ENCODE measurements around the gene GDPD4. TPM values are rescaled to one million over a fixed set of nuclear protein-coding genes. Genes with fewer than 3 reads are reported as not detected.
A peak's percentile ranks its signal among the peaks of the same experiment; 100 is the strongest.

GDPD4 gene
- total RNA-seq, 1 donor from 2014 or later: 10.2 TPM

DNA sequence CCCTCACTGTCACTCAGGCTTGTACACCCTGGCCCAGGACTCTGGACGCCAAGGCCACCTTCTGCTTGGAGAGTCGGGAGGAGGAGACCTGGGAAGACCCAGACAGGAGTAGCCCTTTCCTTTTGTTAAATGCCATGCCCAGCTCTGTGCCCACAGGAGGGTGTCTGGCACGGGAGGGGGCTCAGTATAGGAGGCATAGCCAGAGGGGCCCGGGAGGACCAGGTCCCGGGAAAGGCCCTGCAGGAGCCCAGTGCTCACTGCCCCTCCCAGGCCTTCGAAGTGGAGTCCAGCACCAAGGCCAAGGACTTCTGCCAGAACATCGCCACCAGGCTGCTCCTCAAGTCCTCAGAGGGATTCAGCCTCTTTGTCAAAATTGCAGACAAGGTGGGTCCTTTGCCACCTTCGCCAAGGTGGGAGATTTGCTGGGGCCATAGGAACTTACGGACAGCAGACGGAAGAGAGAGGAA is 94.4 kb downstream of the GDPD4 start:
- DNase-seq (ENCODE audit: low spot score) (no peak), ATAC-seq (no peak)

DNA sequence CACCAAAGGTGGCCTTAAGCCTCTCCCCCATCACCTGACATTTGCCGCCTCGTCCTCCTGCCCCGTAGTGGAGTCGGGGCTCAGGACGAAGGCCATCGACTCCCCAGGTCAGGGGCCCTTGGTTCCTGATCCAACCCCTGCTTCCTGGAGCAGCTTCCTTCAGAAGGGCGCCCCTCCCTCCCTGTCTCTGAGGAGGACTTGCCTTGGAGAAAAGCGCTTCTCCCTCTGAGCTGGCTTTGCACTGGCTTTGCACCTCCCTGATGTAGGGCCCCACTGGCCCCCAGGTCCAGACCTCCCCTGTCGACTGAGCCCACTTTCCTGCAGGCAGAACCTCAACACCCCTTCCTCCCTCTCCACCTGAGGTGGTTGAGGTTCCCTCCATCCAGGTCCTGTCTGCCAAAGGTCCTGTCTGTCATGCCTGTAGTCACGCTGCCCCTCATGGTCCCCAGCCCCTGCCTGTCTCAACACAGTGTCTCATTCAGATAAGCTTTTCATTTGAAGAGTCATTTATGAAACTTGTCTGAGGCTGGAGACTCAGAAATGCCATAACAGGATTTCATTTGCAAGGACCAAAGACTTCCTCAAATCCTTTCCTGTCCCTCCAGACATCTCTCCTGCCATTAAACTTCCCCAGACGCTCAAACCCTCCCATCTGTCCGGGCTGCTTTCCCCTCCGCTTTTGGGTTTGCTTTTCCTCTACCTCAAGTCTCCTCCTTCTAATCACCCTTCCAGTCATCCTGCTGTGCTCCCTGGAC is 95.0 kb downstream of the GDPD4 start:
- no peak for ATAC-seq
- DNase-seq (ENCODE audit: low spot score): no peak

DNA sequence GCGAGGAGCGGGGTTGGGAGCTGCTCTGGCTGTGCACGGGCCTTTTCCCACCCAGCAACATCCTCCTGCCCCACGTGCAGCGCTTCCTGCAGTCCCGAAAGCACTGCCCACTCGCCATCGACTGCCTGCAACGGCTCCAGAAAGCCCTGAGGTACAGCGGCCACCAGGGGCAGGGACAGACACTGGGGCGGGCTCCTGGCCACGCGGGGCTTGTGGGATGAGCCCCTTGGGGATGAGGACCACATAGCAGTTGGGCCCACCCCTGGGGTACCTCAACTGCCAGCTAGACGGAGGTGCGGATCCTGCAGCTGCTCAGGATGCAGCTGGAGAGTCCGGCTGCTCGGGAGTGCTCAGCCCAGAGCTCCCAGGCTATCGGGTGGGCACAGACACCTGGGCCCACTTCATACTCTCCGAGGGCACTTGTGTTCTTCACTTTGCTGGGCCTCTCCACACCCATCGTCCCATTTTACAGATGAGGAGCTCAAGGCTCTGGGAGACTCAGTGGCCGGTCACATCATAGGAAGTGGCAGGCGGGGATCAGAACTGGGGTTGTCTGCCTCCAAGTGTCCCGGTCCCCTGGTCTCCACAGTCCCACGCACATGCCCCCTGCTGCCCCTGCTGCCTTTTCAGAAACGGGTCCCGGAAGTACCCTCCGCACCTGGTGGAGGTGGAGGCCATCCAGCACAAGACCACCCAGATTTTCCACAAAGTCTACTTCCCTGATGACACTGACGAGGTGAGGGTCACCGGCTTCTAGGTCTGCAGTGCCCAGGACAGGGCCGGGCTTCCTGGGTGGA is 95.8 kb downstream of the GDPD4 start:
- ATAC-seq: no peak
- no peak for DNase-seq (ENCODE audit: low spot score)

- ATAC-seq: no peak
- DNase-seq (ENCODE audit: low spot score): no peak
These were observed 96.6 kb downstream of the GDPD4 start for GRCh38 chr11:77204754-77205466.

DNA sequence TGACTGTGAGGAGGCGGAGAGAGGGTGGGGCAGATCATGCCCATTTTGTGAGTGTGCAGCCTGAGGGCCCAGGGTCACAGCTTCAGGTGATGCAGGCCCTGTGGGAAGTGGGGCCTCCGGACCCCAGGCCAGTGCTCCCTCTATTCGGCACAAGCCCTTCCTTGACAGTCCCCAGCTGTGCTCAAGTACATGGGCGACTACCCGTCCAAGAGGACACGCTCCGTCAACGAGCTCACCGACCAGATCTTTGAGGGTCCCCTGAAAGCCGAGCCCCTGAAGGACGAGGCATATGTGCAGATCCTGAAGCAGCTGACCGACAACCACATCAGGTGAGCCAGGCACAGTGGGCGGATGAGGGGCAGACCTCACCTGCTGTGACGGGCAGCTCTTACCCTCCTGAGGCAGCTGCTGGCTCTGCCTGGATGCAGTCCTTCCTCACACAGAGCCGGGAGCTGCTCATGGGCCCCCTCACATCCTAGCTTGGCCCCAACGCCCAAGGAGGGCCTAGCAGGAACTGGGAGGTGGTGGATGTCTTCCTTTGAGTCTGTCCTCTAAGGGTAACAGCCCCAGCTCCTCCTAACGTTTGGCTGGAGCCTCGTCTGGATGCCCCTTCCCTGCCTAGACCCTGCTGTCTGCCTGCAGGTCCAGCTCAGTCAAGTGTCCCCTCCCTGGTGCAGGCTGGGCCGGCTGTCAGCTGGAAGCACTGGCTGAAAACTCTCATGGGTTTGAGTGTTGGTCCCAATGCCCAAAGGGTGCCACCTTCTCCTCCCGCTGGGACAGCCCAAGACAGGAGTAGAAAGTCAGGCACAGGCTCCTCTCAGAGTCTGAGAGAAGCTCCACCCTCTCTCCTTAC is 97.4 kb downstream of the GDPD4 start:
- ATAC-seq (no peak), DNase-seq (ENCODE audit: low spot score) (peak; percentile 37)

DNA sequence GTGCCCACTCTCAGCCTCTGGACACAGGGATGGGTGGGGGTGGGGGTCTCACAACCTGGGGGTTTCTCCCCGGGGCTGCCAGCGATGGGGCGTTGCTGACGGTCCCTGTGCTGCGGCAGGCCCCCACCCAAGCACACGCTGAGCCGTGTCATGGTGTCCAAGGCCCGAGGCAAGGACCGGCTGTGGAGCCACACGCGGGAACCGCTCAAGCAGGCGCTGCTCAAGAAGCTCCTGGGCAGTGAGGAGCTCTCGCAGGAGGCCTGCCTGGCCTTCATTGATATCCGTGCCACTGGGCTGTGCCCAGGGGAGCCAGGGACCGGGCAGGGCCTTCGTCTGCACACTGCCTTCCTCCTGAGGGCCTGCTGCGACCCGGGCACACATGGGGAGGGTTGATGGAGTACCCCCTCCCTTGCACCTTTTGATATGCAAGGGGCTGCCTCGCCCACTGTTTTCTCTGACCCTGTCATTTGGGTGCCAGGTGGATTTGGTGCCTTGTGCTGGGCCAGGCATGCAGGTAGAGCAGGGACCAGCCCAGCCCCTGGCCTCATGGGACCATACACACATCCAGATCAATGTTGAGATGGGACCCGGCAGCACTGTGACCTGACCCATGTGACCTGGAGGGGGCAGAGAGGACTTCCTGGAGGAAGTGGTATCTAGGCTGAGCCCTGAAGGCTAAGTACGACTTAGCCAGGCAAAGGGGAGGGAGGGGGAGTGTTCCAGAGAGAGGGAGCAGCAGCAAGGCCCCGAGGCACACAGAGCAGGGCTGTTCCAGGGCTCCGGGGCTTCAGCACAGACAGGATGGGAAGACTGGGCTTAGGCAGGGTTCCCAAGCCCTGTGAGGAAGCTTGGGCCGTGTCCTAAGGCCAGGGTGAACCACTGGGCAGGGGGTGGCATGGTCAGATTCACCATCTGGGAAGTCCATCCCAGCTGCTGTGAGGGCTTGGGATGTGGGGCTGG is 98.3 kb downstream of the GDPD4 start:
- no peak for ATAC-seq
- no peak for DNase-seq (ENCODE audit: low spot score)

DNA sequence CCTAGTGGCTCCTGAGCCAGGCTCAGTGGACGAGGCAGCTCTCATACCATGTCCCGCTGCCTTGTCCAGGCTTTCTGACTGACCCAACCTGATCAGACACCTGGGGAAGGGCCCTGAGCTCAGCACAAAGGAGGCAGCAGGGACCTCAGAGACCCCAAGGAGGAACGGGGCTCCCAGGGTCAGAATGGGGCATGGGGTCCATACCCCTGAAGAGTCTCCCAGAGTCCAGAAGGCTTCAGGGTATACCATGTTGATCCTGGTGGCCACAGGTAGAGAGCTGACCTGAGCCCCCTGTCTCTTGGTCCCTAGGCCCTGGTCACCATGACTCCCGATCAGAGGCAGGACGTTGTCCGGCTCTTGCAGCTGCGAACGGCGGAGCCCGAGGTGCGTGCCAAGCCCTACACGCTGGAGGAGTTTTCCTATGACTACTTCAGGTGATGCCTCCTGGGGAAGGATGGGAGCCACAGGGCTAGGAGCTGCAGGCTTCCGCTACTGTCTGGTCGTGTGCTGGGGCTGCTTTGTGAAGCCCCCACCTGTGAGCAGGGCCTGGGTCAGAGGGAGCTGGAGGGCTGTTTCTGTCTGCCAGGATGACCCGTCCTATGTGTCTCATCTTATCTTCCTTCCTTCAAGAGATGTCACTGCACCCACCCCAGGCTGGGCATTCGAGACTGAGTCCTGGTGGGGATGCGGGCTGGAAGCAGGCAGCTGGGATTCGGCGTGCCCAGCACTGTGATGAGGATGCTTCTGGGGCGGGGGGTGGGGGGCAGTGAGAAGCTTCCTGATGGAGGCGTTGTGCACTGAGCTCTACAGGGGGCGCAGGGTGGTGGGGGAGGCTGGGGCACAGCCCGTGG is 99.3 kb downstream of the GDPD4 start:
- ATAC-seq (no peak), DNase-seq (ENCODE audit: low spot score) (no peak)

DNA sequence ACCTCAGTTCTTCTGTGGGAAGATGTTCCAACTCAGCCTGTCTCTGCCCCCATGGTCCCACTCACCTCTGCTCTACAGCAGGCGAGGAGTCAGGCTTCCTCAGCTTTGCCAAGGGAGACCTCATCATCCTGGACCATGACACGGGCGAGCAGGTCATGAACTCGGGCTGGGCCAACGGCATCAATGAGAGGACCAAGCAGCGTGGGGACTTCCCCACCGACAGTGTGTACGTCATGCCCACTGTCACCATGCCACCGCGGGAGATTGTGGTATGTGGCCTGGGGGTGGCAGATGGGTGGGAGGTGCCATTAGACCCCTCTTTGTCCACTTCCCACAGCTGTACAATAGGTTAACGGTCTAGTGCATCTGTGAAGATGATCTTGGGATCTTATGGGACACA is 100.1 kb downstream of the GDPD4 start:
- ATAC-seq: no peak
- DNase-seq (ENCODE audit: low spot score): no peak

- ATAC-seq (no peak), DNase-seq (ENCODE audit: low spot score) (no peak)
These were observed 100.9 kb downstream of the GDPD4 start for GRCh38 chr11:77200351-77201268.

- no peak for DNase-seq (ENCODE audit: low spot score)
- no peak for ATAC-seq
These were observed 102.2 kb downstream of the GDPD4 start for GRCh38 chr11:77199137-77199745.

DNA sequence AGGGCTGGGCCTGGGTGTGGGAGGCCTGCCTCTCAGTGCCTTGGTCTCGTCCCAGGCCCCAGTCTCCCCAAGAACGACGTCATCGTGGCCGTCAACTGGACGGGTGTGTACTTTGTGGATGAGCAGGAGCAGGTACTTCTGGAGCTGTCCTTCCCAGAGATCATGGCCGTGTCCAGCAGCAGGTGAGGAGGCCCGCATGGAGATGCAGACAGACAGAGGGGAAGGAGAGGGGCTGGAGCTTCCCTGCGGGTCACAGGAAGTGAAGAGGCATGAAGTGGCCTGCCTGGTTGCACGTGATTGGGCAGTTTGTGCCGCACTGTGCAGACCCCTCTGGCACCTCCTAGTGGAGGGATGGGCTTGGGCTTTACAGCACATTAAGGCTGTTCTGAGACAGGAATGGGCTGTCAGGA is 103.0 kb downstream of the GDPD4 start:
- peak; percentile 16 for ATAC-seq
- no peak for DNase-seq (ENCODE audit: low spot score)

DNA sequence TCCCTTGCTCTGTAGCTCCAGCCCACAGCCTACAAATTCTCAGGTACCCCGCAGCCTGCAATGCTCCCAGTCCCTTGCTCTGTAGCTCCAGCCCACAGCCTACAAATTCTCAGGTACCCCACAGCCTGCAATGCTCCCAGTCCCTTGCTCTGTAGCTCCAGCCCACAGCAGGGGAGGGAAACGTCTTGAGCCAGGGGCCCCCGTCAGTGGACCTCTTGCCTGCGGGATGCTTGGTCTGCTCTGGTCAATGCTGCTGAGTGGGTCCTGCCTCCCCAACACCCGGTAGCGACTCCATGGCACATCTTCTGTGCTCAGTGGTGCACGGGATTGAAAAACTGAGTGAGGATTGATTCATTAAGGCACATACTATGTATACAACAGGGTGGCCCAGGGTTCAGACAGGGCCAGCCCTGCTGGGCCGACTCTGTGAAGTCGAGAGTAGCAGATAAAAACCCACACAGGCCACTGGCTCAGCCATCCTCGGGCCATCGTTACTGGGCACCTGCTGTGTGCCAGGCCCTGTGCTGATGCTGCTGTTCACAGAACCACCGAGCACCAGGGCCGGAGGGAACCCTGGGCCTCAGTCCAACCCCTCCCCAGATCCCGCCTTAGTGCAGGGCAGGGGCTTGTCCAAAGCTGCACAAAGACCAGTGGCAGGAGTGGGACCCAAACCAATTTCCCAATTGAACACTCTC is 103.7 kb downstream of the GDPD4 start:
- no peak for ATAC-seq

GRCh38 chr11:77196961-77197360 is 104.5 kb downstream of the GDPD4 start:
- DNase-seq (ENCODE audit: low spot score) (no peak), ATAC-seq (no peak)

More for the DNA sequence above, 103.7 kb downstream of the GDPD4 start:
- DNase-seq (ENCODE audit: low spot score): no peak

- ATAC-seq (peak; percentile 10), DNase-seq (ENCODE audit: low spot score) (no peak)
These were observed 106.3 kb downstream of the GDPD4 start for GRCh38 chr11:77195071-77195755.

DNA sequence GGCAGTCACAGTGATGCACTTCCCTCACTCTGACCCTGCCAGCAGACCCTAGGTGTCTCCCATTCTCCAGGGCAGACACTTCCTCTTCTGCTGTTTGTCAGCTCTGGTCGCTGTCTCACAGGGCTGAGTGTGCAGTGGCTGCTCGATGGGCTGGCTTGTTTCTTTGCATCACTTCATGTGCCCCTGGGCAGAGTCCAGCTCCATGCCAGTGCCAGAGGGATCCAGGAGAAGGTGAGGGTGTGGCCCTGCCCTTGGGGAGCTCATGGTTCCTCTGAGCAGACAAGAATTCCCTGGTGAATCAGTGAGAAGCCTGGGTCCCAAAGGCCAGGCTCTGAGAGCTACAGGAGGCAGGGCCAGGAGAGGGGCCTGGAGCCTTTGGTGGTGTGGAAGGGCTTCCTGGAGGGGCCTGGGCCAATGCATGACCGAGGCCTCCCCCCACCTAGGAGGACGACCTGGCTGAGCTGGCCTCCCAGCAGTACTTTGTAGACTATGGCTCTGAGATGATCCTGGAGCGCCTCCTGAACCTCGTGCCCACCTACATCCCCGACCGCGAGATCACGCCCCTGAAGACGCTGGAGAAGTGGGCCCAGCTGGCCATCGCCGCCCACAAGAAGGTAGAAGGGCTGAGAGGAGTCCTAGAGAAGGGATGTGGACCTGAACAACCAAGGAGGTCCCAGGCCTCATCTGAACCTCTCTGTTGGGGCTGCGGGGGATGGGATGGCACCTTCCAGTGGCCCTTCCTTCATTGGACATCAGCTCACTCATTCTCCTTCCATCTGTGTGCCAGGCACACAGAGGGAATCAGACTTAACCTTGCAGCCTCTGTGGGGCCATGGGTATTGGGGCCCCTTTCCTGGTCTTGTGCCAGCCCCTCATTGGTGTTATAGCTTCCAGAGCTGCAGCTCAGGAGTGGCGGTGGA is 107.3 kb downstream of the GDPD4 start:
- no peak for DNase-seq (ENCODE audit: low spot score)
- ATAC-seq: no peak

Measured in left lobe of liver (tissue), 2 donors.